AG04450 (cell line): Measurements from ENCODE around the gene LAPTM5. TPM values are rescaled to one million over a fixed set of nuclear protein-coding genes. Genes with fewer than 3 reads are reported as not detected.

Source experiments
- CTCF ChIA-PET: fragments of 300-600, 350-600 bp; formaldehyde crosslinking; extraction: SDS; loops from one replicate; lab custom pipeline; 2022; ENCODE audit warnings: antibody characterized with exemption, inconsistent platforms; lab: Charles Lee
- POLR2A ChIA-PET: fragments of 350-600 bp; formaldehyde crosslinking; extraction: SDS; loops from one replicate; lab custom pipeline; 2021; ENCODE audit warnings: antibody characterized with exemption, inconsistent platforms; lab: Yijun Ruan, JAX
- DNase-seq: peaks from one replicate; pipeline ENCODE4 v3.0.0-alpha.2; 2011; ENCODE audit warnings: low read depth, low spot score
- H3K27ac ChIP-seq: one replicate; pipeline ENCODE4 v1.5.1; 2012; ENCODE audit warnings: low read depth, low read length, control low read depth
- H3K27me3 ChIP-seq: one replicate; pipeline ENCODE4 v1.6.0; 2012; ENCODE audit warnings: low read length; ENCODE audit not compliant: control insufficient read depth, insufficient read depth
- H3K4me3 ChIP-seq: 2 replicates; pipeline ENCODE4 v1.5.1; 2011; ENCODE audit warnings: mild to moderate bottlenecking, low read depth, low read length, control low read depth
- H3K9me3 ChIP-seq: 2 replicates; pipeline ENCODE4 v1.5.1; 2012; ENCODE audit warnings: low read length; ENCODE audit not compliant: control insufficient read depth, insufficient read depth
- polyA plus RNA-seq: library from polyadenylated mRNA; depleted of rRNA; stranded (reverse); fragments of >200 nt; gene quantifications from 2 replicates; pipeline ENCODE4 v1.2.3, GENCODE V29; 2011
- TF ChIP-seq, protein P1 (sequence below): IDR thresholded peaks from 2 replicates; pipeline ENCODE4 v1.5.1; 2011; ENCODE audit warnings: low read depth, low read length, control low read depth, inconsistent platforms

The LAPTM5 gene
- polyA plus RNA-seq, 1 experiment = 0.53 TPM

DNA sequence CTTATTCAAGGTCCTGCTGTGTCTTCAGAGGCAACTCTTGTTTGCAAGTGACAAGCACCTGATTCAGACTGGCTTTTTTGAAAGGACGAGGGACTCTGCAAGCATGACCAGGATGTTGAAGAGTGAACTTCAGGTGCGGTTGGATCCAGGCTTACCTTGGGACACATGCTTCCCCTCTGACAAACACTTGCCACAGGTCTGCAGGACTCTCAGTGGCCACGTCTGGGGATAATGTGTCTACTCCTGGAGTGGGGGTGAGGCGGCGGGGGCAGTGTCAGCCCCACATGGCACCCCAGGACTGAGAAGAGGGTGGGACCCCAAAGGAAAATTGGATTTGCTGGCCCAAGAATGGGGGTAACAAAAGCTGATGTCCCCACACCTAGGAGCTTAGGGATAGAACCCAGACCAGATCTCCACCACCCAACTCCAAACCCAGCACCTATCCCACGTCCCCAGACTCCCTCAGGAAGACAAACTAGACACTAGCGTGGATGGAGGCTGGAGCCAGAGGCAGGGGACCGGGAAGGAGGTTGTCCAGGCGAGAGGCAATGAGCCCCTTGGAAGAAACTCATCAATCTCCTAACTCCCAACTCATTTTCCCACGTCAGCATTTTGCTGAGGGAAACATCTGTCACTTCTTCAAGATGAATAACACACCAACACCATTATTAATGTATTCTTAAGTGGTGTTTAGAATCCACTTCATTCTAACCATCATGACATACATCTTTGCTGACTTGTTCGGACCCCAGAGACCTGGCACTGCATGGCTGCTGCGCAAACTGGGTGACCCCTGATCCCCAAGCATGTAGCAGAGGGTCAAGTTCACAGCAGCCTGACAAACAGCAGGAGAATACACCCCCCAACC is 32.0 kb upstream of the LAPTM5 start:
- POLR2A ChIA-PET = no interaction called here
- no peak for DNase-seq
- H3K9me3 ChIP-seq = peaks cover 5% of the 10 kb centered on the region
- CTCF ChIA-PET = interaction anchor here (2.0 to 6.0 kb wide), 3 partner anchors 10 to 122 kb away, joined by 8 to 44 read pairs (median 11); no protein-coding TSS in a partner anchor
- no peak overlapping the region for H3K27ac ChIP-seq
- peaks cover 13% of the 10 kb centered on the region for H3K27me3 ChIP-seq
- H3K4me3 ChIP-seq = no peak overlapping the region
- TF ChIP-seq, protein P1, sequence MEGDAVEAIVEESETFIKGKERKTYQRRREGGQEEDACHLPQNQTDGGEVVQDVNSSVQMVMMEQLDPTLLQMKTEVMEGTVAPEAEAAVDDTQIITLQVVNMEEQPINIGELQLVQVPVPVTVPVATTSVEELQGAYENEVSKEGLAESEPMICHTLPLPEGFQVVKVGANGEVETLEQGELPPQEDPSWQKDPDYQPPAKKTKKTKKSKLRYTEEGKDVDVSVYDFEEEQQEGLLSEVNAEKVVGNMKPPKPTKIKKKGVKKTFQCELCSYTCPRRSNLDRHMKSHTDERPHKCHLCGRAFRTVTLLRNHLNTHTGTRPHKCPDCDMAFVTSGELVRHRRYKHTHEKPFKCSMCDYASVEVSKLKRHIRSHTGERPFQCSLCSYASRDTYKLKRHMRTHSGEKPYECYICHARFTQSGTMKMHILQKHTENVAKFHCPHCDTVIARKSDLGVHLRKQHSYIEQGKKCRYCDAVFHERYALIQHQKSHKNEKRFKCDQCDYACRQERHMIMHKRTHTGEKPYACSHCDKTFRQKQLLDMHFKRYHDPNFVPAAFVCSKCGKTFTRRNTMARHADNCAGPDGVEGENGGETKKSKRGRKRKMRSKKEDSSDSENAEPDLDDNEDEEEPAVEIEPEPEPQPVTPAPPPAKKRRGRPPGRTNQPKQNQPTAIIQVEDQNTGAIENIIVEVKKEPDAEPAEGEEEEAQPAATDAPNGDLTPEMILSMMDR = no peak

DNA sequence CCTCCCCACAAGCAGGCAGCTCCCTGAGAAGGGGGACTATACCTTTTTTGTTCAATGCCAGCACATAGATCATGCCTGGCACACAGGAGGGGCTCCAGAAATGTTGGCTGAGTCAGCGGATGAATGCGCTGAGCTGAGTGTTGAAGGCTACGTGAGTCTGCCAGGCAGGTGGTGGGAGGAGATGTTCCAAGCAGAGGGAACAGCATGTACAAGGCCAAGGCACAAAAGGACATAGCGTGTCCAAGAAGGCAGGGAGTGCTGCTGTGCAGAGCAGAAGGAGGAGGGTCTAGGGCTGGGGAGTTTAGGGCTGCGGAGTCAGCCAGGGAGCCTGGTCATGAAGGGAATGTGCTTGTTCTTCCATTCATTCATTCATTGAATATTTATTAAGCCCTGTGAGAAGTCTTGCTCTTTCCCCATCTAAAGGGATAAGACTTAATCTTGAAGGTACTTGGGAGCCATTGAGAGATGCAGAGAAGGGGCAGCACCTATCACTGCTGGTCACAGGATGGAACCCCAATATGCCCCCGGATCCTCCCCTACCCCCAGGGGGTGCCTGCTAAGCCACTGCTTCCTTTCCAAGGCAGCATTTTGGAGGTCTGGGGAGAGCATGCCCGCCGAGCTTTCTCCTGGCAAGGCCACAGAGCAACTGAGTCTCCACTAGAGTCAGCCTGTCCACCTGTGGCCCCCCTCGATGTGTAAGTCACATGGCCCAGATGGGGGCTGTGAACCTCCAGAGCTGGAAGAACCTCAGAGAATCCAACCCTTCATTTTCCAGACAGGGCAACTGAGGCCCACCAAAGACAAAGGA is 31.2 kb upstream of the LAPTM5 start:
- DNase-seq = no peak
- TF ChIP-seq, protein P1 = no peak
- CTCF ChIA-PET = interaction anchor here (1.1 to 6.0 kb wide), 3 partner anchors 9 to 122 kb away, joined by 3 to 44 read pairs (median 8); no protein-coding TSS in a partner anchor

DNA sequence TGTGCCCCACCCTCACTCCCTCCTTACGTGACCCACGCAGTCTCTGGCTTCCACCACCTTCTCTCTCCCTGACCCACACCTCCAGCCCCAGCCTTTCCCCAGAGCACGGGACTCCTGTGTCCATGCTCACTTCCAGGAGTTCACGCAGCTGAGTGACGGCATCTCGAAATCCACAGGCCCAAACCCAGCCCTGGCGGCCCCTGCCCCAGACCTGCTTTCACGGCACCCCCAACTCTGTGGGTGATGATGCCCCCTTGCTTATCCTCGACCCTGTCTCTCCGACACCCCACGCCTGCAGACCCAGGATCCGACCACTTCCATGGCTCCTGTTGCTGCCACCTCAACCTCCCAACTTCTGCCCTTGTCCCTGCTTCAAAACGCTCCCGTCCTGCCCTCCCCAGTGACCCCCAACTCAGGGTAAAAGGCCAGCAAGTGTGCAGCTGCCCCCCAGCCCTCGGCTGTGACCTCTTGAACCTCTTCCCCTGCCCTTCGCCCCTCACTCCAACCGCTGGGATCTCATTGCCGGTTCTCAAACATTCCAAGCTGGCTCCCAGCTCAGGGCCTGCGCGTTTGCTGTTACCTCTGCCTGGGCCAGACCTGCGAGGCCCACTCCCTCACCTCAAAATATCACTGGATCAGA is 30.4 kb upstream of the LAPTM5 start:
- Histone ChIP-seq H3K4me3 (no peak overlapping the region), H3K9me3 (peaks cover 5% of the 10 kb centered on the region), H3K27ac (no peak overlapping the region), H3K27me3 (peaks cover 13% of the 10 kb centered on the region)
- TF ChIP-seq, protein P1 = no peak
- ChIA-PET POLR2A (interaction anchor here (0.8 kb wide), 1 partner anchor 69 kb away, joined by 4 read pairs; no protein-coding TSS in a partner anchor), CTCF (interaction anchor here (1.1 to 11.0 kb wide), 4 partner anchors 8 to 123 kb away, joined by 3 to 516 read pairs (median 26); partner anchors contain the start of gene MATN1)
- no peak for DNase-seq

More for the DNA sequence above, 31.2 kb upstream of the LAPTM5 start:
- peaks cover 13% of the 10 kb centered on the region for H3K27me3 ChIP-seq
- H3K9me3 ChIP-seq = peaks cover 5% of the 10 kb centered on the region
- POLR2A ChIA-PET = interaction anchor here (0.8 kb wide), 1 partner anchor 70 kb away, joined by 4 read pairs; no protein-coding TSS in a partner anchor
- no peak overlapping the region for H3K27ac ChIP-seq
- no peak overlapping the region for H3K4me3 ChIP-seq

DNA sequence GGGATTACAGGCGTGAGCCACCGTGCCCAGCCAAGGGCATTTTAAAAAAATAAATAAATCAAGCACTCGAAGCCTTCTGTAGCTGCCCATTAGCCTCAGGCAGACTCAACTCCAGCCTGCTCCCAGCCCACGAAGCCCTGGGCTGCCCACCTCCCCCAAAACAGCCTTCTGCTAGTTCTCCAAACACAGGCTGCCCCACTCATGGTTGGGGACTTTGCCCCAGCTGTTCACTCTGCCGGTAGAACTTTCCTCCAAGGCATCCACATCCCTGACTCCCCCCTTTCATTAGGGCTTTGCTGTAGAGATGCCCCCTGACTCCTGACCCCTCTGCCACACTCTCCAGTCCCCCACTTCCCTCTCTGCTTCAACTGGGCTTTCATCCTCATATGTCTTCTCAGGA is 29.7 kb upstream of the LAPTM5 start:
- no peak for DNase-seq
- CTCF ChIA-PET = interaction anchor here (6.0 to 11.0 kb wide), 2 partner anchors 14 to 62 kb away, joined by 44 to 516 read pairs; partner anchors contain the start of gene MATN1
- H3K4me3 ChIP-seq = no peak overlapping the region
- POLR2A ChIA-PET = no interaction called here
- peaks cover 5% of the 10 kb centered on the region for H3K9me3 ChIP-seq
- H3K27me3 ChIP-seq = peaks cover 13% of the 10 kb centered on the region
- no peak overlapping the region for H3K27ac ChIP-seq
- TF ChIP-seq, protein P1 = no peak
